Stomach smooth muscle (tissue), 2 donors: ENCODE results near the gene CLEC16A.

Experiments
- H3K27ac ChIP-seq: one replicate; pipeline ENCODE4 v1.7.0; 2013; ENCODE audit warnings: mild to moderate bottlenecking, low read length, inconsistent platforms
- H3K27me3 ChIP-seq, 2 donors: one replicate each; pipeline ENCODE4 v1.7.0; 2013; ENCODE audit warnings: low read length in 2 of 2; ENCODE audit not compliant: insufficient read depth in 2 of 2, control insufficient read depth in 1 of 2
- H3K36me3 ChIP-seq, 2 donors: one replicate each; pipeline ENCODE4 v1.7.0; 2013; ENCODE audit warnings: low read length in 2 of 2; ENCODE audit not compliant: control insufficient read depth in 2 of 2, insufficient read depth in 2 of 2
- H3K4me1 ChIP-seq: one replicate; pipeline ENCODE4 v1.7.0; 2013; ENCODE audit warnings: low read length; ENCODE audit not compliant: control insufficient read depth, insufficient read depth
- H3K4me3 ChIP-seq, 2 donors: one replicate each; pipeline ENCODE4 v1.7.0; 2013; ENCODE audit warnings: low read length in 2 of 2
- H3K9ac ChIP-seq, 2 donors: one replicate each; pipeline ENCODE4 v1.7.0; 2013; ENCODE audit warnings: low read length in 2 of 2, mild to moderate bottlenecking in 1 of 2
- H3K9me3 ChIP-seq, 2 donors: one replicate each; pipeline ENCODE4 v1.7.0; 2013; ENCODE audit warnings: low read length in 2 of 2; ENCODE audit not compliant: control insufficient read depth in 2 of 2
- donor health status: healthy.
- donor health status: Pancreatic carcinoma.

CLEC16A gene

GRCh38 chr16:11135464-11135973 lies 191.2 kb downstream of the CLEC16A start:
- H3K36me3 ChIP-seq: peaks cover 2 to 5% of the 10 kb centered on the region in 2 donors
- H3K27me3 ChIP-seq: no peaks in the 10 kb centered on the region
- H3K9me3 ChIP-seq: no peaks in the 10 kb centered on the region
- no peak overlapping the region for H3K27ac ChIP-seq
- peaks cover 35% of the 10 kb centered on the region for H3K4me1 ChIP-seq
- H3K9ac ChIP-seq: no peak overlapping the region
- H3K4me3 ChIP-seq: no peak overlapping the region

- Histone ChIP-seq H3K27me3 (no peaks in the 10 kb centered on the region), H3K4me3 (no peak overlapping the region), H3K4me1 (peaks cover 25% of the 10 kb centered on the region), H3K27ac (no peak overlapping the region), H3K9me3 (no peaks in the 10 kb centered on the region), H3K9ac (no peak overlapping the region), H3K36me3 (peaks cover 2 to 5% of the 10 kb centered on the region in 2 donors)
These were observed 192.2 kb downstream of the CLEC16A start for GRCh38 chr16:11136600-11136999.

DNA sequence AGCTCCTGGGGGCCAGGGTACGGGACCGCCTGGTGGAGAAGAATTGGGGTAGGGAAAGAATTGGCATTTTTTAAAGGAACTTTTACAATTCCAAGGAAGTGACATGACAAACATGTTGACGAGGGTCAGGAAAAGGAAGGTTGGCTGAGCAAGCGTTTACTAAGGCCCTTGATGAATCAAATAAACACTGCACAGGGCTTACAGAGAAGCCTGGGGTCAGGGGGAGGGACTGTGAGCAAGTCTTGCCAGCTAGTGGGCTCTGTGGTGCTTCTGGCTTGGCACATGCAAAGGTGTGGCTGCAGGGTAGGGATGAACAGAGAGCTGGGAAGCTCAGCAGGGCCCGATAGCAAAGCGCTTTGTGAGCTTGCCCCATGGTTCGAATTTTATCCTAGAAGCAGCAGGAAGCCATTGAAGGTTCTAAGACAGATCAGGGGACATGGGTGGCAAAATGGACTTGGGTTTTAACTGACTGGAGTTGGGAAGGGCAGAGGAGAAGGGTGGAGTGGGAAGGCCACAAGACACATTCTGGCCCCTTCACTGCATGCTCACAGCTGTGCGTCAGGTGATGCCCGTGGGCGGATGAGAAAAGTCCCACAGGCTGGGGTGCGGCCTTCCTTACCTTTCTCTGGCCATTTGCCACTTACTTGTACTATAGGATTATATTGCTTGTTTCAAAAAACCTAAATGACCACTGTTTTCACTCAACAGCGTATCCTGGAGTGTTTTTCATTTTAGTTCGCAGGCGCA lies 193.8 kb downstream of the CLEC16A start:
- H3K9ac ChIP-seq: no peak overlapping the region
- peaks cover 13% of the 10 kb centered on the region for H3K4me1 ChIP-seq
- no peaks in the 10 kb centered on the region for H3K27me3 ChIP-seq
- no peak overlapping the region for H3K27ac ChIP-seq
- H3K36me3 ChIP-seq: peaks cover 2 to 5% of the 10 kb centered on the region in 2 donors
- no peak overlapping the region for H3K4me3 ChIP-seq
- H3K9me3 ChIP-seq: no peaks in the 10 kb centered on the region

DNA sequence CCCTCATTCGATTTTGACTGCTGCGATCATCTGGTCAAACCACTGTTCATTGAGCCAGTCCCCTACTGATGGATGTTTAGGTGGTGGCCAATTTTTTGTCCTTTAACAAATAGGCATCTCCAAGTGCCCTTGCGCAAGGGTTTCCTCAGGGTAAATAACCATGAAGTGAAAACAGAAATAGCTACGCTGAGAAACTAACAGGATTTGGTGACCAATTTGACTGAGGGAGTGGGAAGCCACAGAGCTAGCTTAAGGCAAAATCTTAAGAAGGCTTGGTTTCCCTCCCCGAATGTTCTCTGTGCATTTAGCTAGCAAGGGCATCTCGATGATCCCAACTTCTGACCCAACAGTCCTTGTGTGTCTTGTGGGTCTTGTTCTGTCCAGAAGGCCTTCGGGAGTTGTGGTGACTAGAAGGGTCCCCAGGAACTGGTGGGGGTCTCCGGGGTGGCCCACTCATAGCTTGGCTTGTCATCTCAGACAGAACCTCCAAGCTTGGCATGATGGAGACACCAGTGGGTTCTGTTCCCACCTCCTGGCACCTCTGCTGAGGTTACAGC lies 194.5 kb downstream of the CLEC16A start:
- no peak overlapping the region for H3K4me3 ChIP-seq
- H3K27me3 ChIP-seq: no peaks in the 10 kb centered on the region
- no peak overlapping the region for H3K27ac ChIP-seq
- no peak overlapping the region for H3K9ac ChIP-seq
- peaks cover 8% of the 10 kb centered on the region for H3K4me1 ChIP-seq
- peaks cover 2 to 5% of the 10 kb centered on the region in 2 donors for H3K36me3 ChIP-seq
- H3K9me3 ChIP-seq: no peaks in the 10 kb centered on the region

GRCh38 chr16:11139326-11140097 lies 195.1 kb downstream of the CLEC16A start:
- no peak overlapping the region for H3K27ac ChIP-seq
- no peaks in the 10 kb centered on the region for H3K9me3 ChIP-seq
- no peak overlapping the region for H3K9ac ChIP-seq
- H3K27me3 ChIP-seq: no peaks in the 10 kb centered on the region
- peaks cover 11% of the 10 kb centered on the region for H3K4me1 ChIP-seq
- H3K4me3 ChIP-seq: no peak overlapping the region
- H3K36me3 ChIP-seq: peaks cover 2 to 5% of the 10 kb centered on the region in 2 donors

DNA sequence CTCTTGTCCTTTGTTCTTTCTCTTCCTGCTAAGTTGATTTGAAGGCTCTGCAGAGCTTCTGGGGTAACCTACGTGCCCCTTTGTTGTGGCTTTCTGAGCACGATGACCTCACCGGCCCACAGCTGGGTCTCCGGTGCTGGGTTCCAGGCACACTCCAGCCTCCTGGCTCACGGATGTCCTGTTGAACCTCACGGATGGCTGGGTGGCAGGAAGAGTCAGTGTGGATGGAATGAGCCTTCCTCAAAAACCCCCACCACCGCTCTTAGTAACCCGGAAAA lies 195.7 kb downstream of the CLEC16A start:
- peaks cover 14% of the 10 kb centered on the region for H3K4me1 ChIP-seq
- no peaks in the 10 kb centered on the region for H3K9me3 ChIP-seq
- H3K4me3 ChIP-seq: no peak overlapping the region
- no peaks in the 10 kb centered on the region for H3K27me3 ChIP-seq
- H3K36me3 ChIP-seq: peaks cover 2 to 5% of the 10 kb centered on the region in 2 donors
- H3K9ac ChIP-seq: no peak overlapping the region
- H3K27ac ChIP-seq: no peak overlapping the region

DNA sequence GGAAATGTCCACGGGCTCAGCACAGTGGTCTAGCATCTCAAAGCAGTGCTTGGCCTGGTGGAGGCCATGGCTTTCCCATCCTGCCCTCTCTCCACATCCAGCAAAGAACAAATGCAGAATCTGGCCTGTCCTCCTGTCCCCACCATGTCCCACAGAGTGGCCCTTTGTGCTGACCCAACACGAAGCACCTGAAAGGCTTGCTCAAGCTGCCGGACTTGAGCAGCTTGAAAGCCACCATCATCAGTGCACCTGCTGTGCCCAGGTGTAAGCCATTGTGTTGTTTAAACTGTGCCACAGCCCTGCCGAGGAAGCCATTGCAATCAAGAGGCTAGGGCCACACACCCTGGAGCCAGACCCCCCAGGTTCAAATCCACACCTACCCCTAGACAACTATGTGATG lies 196.1 kb downstream of the CLEC16A start:
- H3K36me3 ChIP-seq: peaks cover 2 to 5% of the 10 kb centered on the region in 2 donors

DNA sequence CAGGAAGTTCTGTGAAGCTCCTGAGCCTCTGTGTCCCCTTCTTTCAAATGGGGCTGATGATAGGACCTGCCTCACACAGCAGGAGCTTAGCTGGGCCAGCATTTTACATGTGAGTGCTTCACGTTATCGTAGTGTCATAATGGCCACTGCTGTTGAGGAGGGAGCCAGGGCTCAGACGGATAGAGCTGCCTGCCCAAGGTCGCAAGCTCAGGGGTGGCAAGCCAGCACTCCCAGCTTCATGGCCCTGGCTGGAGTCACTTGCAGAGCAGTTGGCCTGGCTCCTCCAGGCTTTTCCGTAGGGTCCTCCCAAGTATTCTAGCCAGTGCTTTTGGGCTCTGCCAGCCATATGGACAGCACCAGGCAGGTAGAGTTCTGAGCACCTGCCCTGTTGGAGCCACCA lies 196.5 kb downstream of the CLEC16A start:
- Histone ChIP-seq H3K9me3 (no peaks in the 10 kb centered on the region), H3K4me1 (peaks cover 11% of the 10 kb centered on the region), H3K9ac (no peak overlapping the region), H3K27me3 (no peaks in the 10 kb centered on the region), H3K36me3 (peaks cover 2 to 5% of the 10 kb centered on the region in 2 donors), H3K4me3 (no peak overlapping the region), H3K27ac (no peak overlapping the region)

More for the DNA sequence above, 196.1 kb downstream of the CLEC16A start:
- Histone ChIP-seq H3K9ac (no peak overlapping the region), H3K4me1 (peaks cover 11% of the 10 kb centered on the region), H3K27me3 (no peaks in the 10 kb centered on the region), H3K9me3 (no peaks in the 10 kb centered on the region), H3K27ac (no peak overlapping the region), H3K4me3 (no peak overlapping the region)

DNA sequence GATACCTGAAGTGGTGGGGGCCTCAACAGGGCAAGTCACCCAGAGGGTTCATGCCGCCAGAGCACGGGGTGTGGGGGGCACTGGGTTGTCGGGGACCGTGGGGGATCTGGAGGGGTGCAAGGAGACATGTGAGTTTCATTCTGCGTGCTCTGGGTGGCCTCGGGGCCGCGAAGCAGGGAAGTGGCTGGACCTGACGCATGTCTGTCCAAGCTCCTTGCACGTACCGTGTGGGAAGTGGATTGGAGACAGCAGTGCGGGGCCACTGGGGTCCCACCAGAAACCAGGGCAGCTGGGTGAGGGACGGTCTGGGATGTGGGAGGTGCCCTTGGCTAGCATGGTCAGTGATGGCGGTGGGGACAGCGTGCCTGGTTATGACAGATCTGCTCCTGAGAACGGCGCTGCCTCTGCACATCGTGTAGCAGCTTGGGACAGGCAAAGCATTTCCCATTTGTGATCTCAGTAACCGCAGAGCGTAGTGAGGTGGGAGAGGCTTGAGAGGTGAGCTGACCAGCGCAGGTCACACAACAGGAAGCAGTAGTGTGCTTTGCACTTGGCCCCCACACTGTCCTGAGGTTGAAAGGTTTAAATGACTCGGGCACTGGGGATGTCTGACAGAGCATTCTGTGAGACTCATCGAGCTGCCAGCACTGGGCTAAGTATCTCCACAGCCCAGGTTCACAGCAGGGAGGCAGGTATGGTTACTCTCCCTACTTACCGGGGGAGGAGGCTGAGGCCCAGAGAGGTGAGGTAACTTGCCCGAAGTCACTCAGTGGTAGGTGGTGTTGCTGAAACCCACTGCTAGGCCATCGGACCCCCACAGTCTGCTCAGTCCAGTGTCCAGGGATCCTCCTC lies 197.3 kb downstream of the CLEC16A start:
- peaks cover 0 to under 1% of the 10 kb centered on the region in 2 donors for H3K36me3 ChIP-seq
- no peaks in the 10 kb centered on the region for H3K9me3 ChIP-seq
- no peak overlapping the region for H3K27ac ChIP-seq
- peaks cover 11% of the 10 kb centered on the region for H3K4me1 ChIP-seq
- no peak overlapping the region for H3K9ac ChIP-seq
- no peak overlapping the region for H3K4me3 ChIP-seq
- H3K27me3 ChIP-seq: no peaks in the 10 kb centered on the region

DNA sequence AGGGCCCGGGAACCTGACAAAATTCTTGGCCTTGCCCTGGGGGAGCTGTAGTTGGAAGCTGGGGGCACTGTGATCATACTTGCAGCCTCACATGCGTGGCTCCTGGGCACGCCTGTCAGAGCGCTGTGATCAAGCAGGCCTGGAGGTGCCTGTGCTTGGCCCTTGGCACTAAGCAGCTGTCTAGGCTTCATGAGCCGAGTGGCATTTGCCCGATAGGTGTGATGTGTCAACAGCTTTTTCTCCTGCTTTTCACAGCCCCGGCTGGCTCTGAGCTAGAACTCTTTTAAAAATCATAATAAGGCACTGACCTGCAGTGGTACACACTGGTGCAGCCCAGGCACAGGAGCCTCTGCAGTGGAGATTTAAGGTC lies 197.9 kb downstream of the CLEC16A start:
- H3K9me3 ChIP-seq: no peaks in the 10 kb centered on the region
- no peaks in the 10 kb centered on the region for H3K36me3 ChIP-seq
- no peak overlapping the region for H3K9ac ChIP-seq
- H3K4me3 ChIP-seq: no peak overlapping the region
- H3K27me3 ChIP-seq: no peaks in the 10 kb centered on the region
- no peak overlapping the region for H3K27ac ChIP-seq
- peaks cover 17% of the 10 kb centered on the region for H3K4me1 ChIP-seq
